Measurements from ENCODE around the gene DENND2C.

DENND2C gene

DNA sequence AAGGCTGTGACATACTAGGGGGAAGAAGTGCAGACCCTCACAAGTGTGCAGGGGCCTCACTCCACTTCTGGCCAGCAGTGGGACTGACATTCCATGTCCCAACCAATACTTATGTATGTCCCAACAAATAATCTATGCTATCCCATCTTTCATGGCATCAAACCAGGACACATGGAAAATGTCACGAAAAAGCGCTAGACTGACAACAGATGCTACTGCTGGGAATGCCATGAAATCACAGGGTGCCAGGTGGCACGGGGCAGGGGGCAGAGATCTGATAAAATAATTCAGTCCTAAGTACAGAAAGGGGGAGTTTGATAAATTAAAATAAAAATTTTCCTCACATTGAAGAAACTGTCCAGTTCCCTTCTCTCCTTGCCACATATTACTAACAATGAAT is 60.8 kb downstream of the DENND2C start:
- Histone ChIP-seq H3K27me3 (ENCODE audit: control insufficient read depth, low read length) (peaks cover 10% of the 10 kb centered on the region), H3K4me2 (ENCODE audit: low read length) (no peak overlapping the region), H3K9me2 (replicated peaks; ENCODE audit: control insufficient read depth, low read length) (no peaks in the 10 kb centered on the region), H3F3A (ENCODE audit: control insufficient read depth, insufficient read depth) (no peaks in the 10 kb centered on the region), H3K4me1 (ENCODE audit: control insufficient read depth, low read length) (no peaks in the 10 kb centered on the region), H4K20me1 (ENCODE audit: control insufficient read depth, insufficient read depth, low read depth, low read length) (no peaks in the 10 kb centered on the region), H3K79me2 (ENCODE audit: control insufficient read depth, low read length) (no peaks in the 10 kb centered on the region), H3K27ac (ENCODE audit: low read depth, low read length) (no peak overlapping the region), H3K9me3 (ENCODE audit: control insufficient read depth, insufficient read depth, low read length) (no peaks in the 10 kb centered on the region), H3K36me3 (ENCODE audit: control insufficient read depth, low read length) (no peaks in the 10 kb centered on the region), H3K4me3 (ENCODE audit: low read length) (no peak overlapping the region)
- TF ChIP-seq EZH2phosphoT487 (IDR thresholded peaks at IDR 0.05; ENCODE audit: borderline replicate concordance, low read length), result no peak

DNA sequence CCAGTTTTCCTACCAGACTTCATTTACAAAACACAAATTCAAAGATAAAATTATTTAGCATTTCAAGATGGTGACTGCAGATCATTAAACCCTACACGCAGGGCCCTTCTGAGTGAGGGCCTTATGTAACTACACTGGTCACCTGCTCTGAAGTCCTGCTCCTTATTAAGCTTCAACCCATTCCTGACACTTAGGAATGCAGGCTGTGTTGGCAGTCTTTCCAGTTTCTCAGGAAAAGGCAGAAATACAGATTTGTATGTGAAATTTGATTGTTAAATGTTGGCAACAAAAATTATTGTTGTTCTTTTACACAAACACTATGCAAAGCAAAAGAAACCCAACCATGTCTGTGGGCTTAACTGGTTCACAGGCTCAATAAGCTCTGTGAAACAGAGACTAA is 62.6 kb downstream of the DENND2C start:
- Histone ChIP-seq H3F3A (ENCODE audit: control insufficient read depth, insufficient read depth) (no peaks in the 10 kb centered on the region), H3K36me3 (ENCODE audit: control insufficient read depth, low read length) (no peaks in the 10 kb centered on the region), H4K20me1 (ENCODE audit: control insufficient read depth, insufficient read depth, low read depth, low read length) (no peaks in the 10 kb centered on the region), H3K9me3 (ENCODE audit: control insufficient read depth, insufficient read depth, low read length) (no peaks in the 10 kb centered on the region), H3K27ac (ENCODE audit: low read depth, low read length) (no peak overlapping the region), H3K79me2 (ENCODE audit: control insufficient read depth, low read length) (no peaks in the 10 kb centered on the region), H3K27me3 (ENCODE audit: control insufficient read depth, low read length) (peaks cover 12% of the 10 kb centered on the region), H3K4me1 (ENCODE audit: control insufficient read depth, low read length) (no peaks in the 10 kb centered on the region), H3K4me3 (ENCODE audit: low read length) (no peak overlapping the region), H3K9me2 (replicated peaks; ENCODE audit: control insufficient read depth, low read length) (no peaks in the 10 kb centered on the region), H3K4me2 (ENCODE audit: low read length) (no peak overlapping the region)
- no peak for TF ChIP-seq EZH2phosphoT487 (IDR thresholded peaks at IDR 0.05; ENCODE audit: borderline replicate concordance, low read length)
- TF ChIP-seq, protein P1, sequence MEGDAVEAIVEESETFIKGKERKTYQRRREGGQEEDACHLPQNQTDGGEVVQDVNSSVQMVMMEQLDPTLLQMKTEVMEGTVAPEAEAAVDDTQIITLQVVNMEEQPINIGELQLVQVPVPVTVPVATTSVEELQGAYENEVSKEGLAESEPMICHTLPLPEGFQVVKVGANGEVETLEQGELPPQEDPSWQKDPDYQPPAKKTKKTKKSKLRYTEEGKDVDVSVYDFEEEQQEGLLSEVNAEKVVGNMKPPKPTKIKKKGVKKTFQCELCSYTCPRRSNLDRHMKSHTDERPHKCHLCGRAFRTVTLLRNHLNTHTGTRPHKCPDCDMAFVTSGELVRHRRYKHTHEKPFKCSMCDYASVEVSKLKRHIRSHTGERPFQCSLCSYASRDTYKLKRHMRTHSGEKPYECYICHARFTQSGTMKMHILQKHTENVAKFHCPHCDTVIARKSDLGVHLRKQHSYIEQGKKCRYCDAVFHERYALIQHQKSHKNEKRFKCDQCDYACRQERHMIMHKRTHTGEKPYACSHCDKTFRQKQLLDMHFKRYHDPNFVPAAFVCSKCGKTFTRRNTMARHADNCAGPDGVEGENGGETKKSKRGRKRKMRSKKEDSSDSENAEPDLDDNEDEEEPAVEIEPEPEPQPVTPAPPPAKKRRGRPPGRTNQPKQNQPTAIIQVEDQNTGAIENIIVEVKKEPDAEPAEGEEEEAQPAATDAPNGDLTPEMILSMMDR (IDR thresholded peaks at IDR 0.05; ENCODE audit: low read depth, low read length, poor library complexity, severe bottlenecking), result no peak

DNA sequence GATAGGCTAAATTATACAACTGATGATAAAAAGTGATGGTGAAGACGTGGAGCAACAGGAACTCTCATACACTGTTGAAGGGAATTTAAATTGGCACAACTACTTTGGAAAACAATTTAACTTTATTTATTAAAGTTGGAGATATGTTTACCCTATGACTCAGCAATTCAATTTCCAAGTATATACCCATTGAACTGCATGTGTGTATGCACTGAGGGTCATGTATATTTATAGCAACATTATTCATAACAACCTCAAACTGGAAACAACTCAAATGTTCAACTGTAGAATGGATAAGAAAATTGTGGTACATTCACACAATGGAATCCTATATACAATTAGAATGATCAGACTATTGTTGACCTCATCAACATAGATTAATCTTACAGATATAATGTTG is 71.9 kb downstream of the DENND2C start:
- Histone ChIP-seq H3K9me3 (ENCODE audit: control insufficient read depth, insufficient read depth, low read length) (no peaks in the 10 kb centered on the region), H3K36me3 (ENCODE audit: control insufficient read depth, low read length) (no peaks in the 10 kb centered on the region), H3K4me2 (ENCODE audit: low read length) (no peak overlapping the region), H3K9me2 (replicated peaks; ENCODE audit: control insufficient read depth, low read length) (no peaks in the 10 kb centered on the region), H3F3A (ENCODE audit: control insufficient read depth, insufficient read depth) (no peaks in the 10 kb centered on the region), H4K20me1 (ENCODE audit: control insufficient read depth, insufficient read depth, low read depth, low read length) (no peaks in the 10 kb centered on the region), H3K4me3 (ENCODE audit: low read length) (no peak overlapping the region), H3K27ac (ENCODE audit: low read depth, low read length) (no peak overlapping the region), H3K4me1 (ENCODE audit: control insufficient read depth, low read length) (no peaks in the 10 kb centered on the region), H3K79me2 (ENCODE audit: control insufficient read depth, low read length) (no peaks in the 10 kb centered on the region), H3K27me3 (ENCODE audit: control insufficient read depth, low read length) (peaks cover 4% of the 10 kb centered on the region)
- TF ChIP-seq, protein P1 (IDR thresholded peaks at IDR 0.05; ENCODE audit: low read depth, low read length, poor library complexity, severe bottlenecking), result no peak
- no peak for TF ChIP-seq EZH2phosphoT487 (IDR thresholded peaks at IDR 0.05; ENCODE audit: borderline replicate concordance, low read length)

DNA sequence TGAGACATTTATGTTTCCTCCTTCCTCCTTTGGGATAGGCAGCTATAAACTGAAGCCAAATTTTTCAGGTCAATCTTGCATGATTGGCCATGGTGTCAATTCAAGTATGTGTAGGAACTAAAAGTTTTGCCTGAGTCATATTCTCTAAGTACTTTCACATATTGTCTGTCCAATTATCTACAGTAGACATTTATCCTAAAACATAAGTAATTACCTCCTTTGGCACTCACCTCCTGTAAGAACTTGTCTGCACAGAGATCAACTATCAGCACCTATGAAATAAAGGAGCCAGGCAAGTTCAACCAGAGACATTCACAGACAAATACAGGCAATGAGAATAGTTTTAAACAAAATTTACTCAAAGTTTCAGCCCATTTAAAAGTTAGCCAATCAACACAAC is 74.2 kb downstream of the DENND2C start:
- Histone ChIP-seq H3K9me2 (replicated peaks; ENCODE audit: control insufficient read depth, low read length) (no peaks in the 10 kb centered on the region), H3K4me2 (ENCODE audit: low read length) (no peak overlapping the region), H4K20me1 (ENCODE audit: control insufficient read depth, insufficient read depth, low read depth, low read length) (no peaks in the 10 kb centered on the region), H3K36me3 (ENCODE audit: control insufficient read depth, low read length) (no peaks in the 10 kb centered on the region), H3K79me2 (ENCODE audit: control insufficient read depth, low read length) (no peaks in the 10 kb centered on the region), H3K27me3 (ENCODE audit: control insufficient read depth, low read length) (peaks cover 5% of the 10 kb centered on the region), H3K4me1 (ENCODE audit: control insufficient read depth, low read length) (no peaks in the 10 kb centered on the region), H3K9me3 (ENCODE audit: control insufficient read depth, insufficient read depth, low read length) (no peaks in the 10 kb centered on the region), H3K27ac (ENCODE audit: low read depth, low read length) (no peak overlapping the region), H3F3A (ENCODE audit: control insufficient read depth, insufficient read depth) (no peaks in the 10 kb centered on the region), H3K4me3 (ENCODE audit: low read length) (no peak overlapping the region)
- no peak for TF ChIP-seq EZH2phosphoT487 (IDR thresholded peaks at IDR 0.05; ENCODE audit: borderline replicate concordance, low read length)
- TF ChIP-seq, protein P1 (IDR thresholded peaks at IDR 0.05; ENCODE audit: low read depth, low read length, poor library complexity, severe bottlenecking), result no peak
